ENCODE results near the gene PALB2.

- TF ChIP-seq CTCF (IDR thresholded peaks at IDR 0.05) = no peak
- no peak for TF ChIP-seq POLR2A (IDR thresholded peaks at IDR 0.05)
Measured at GRCh38 chr16:23666571-23667354, 25.7 kb upstream of the PALB2 start.

Data from esophagus squamous epithelium (tissue), 4 donors.